PC-3 (cell line): ENCODE results near the gene DRGX. TPM values are rescaled to one million over a fixed set of nuclear protein-coding genes. Genes with fewer than 3 reads are reported as not detected.

Source experiments
- ATAC-seq: fragments of 200-7000 bp; cut with Tn5 transposase; 2 replicates; pipeline ENCODE4 v1.9.1; 2020; ENCODE audit warnings: mild to moderate bottlenecking, moderate library complexity
- BruUV-seq: library from RNA; stranded (reverse); fragments of 400-500 nt; replicated peaks from 2 replicates; lab custom pipeline; 2021; lab: Mats Ljungman, UMichigan
- CTCF ChIA-PET: fragments of 300-600 bp; sonication (Branson Sonifier 250); formaldehyde crosslinking; loops from one replicate; lab custom pipeline; 2022; ENCODE audit warnings: antibody characterized with exemption; lab: Charles Lee
- POLR2A ChIA-PET: fragments of 300-600 bp; sonication (Branson Sonifier 250); formaldehyde crosslinking; loops from one replicate; lab custom pipeline; 2022; ENCODE audit warnings: antibody characterized with exemption; ENCODE audit not compliant: unreplicated experiment; lab: Charles Lee
- DNase-seq: peaks from one replicate; pipeline ENCODE4 v3.0.0-alpha.2; 2015
- H2AFZ ChIP-seq: fragments of 300-600 bp; sonication (generic); 2 replicates; pipeline ENCODE4 v1.6.0; 2016; ENCODE audit warnings: antibody characterized with exemption, low read length
- H3F3A ChIP-seq: fragments of 300-600 bp; sonication (generic); one replicate; pipeline ENCODE4 v1.6.0; 2017; ENCODE audit warnings: antibody characterized with exemption, low read length, control low read depth, mild to moderate bottlenecking; ENCODE audit not compliant: unreplicated experiment
- H3K27ac ChIP-seq: fragments of 300-600 bp; sonication (generic); 2 replicates; pipeline ENCODE4 v1.5.1; 2016; ENCODE audit warnings: mild to moderate bottlenecking, low read length
- H3K27me3 ChIP-seq: fragments of 300-600 bp; sonication (generic); 2 replicates; pipeline ENCODE4 v1.6.1; 2016; ENCODE audit warnings: low read length, mixed read lengths
- H3K36me3 ChIP-seq: fragments of 300-600 bp; sonication (generic); 2 replicates; pipeline ENCODE4 v1.6.1; 2016; ENCODE audit warnings: low read depth, mixed run types, low read length, mixed read lengths
- H3K4me1 ChIP-seq: fragments of 300-600 bp; sonication (generic); 2 replicates; pipeline ENCODE4 v1.5.1; 2016; ENCODE audit warnings: low read length; ENCODE audit not compliant: insufficient read depth
- H3K4me2 ChIP-seq: fragments of 300-600 bp; sonication (generic); 2 replicates; pipeline ENCODE4 v1.6.0; 2016; ENCODE audit warnings: low read length
- H3K4me3 ChIP-seq: fragments of 300-600 bp; sonication (generic); 2 replicates; pipeline ENCODE4 v1.5.1; 2016; ENCODE audit warnings: mild to moderate bottlenecking, low read length, mixed read lengths
- H3K79me2 ChIP-seq: fragments of 300-600 bp; sonication (generic); 2 replicates; pipeline ENCODE4 v1.6.1; 2017; ENCODE audit warnings: low read length, mixed read lengths
- H3K9ac ChIP-seq: fragments of 300-600 bp; sonication (generic); 2 replicates; pipeline ENCODE4 v1.6.0; 2016; ENCODE audit warnings: mild to moderate bottlenecking, low read length
- H3K9me2 ChIP-seq: fragments of 300-600 bp; sonication (generic); replicated peaks from 2 replicates; pipeline ENCODE4 v1.6.1; 2016; ENCODE audit warnings: mixed run types, low read length, mixed read lengths
- H3K9me3 ChIP-seq: fragments of 300-600 bp; sonication (generic); 2 replicates; pipeline ENCODE4 v1.6.1; 2016; ENCODE audit warnings: low read length, mixed read lengths
- H4K20me1 ChIP-seq: fragments of 300-600 bp; sonication (generic); 2 replicates; pipeline ENCODE4 v1.6.1; 2016; ENCODE audit warnings: low read length, mixed read lengths
- EZH2 ChIP-seq: fragments of 300-600 bp; sonication (generic); IDR thresholded peaks from one replicate; pipeline ENCODE4 v1.6.1; 2017; ENCODE audit warnings: antibody characterized with exemption, mild to moderate bottlenecking, low read length; ENCODE audit not compliant: unreplicated experiment
- EZH2phosphoT487 ChIP-seq: fragments of 300-600 bp; sonication (generic); IDR thresholded peaks from 2 replicates; pipeline ENCODE4 v1.6.1; 2018; ENCODE audit warnings: mild to moderate bottlenecking, antibody characterized with exemption, low read length, borderline replicate concordance
- intact Hi-C: fragments of 100-400 bp; cut with micrococcal nuclease; formaldehyde crosslinking; loops from 2 replicates; pipeline ENCODE4 v1.9.0; 2023
- total RNA-seq: library from RNA; depleted of rRNA; stranded (reverse); fragments of >200 nt; gene quantifications from 2 replicates; pipeline ENCODE4 v1.2.3, GENCODE V29; 2014
- TF ChIP-seq, protein P1 (sequence below): fragments of 300-600 bp; sonication (generic); conservative IDR thresholded peaks from 2 replicates; pipeline ENCODE4 v1.5.1; 2017; ENCODE audit warnings: antibody characterized with exemption, low read depth, mild to moderate bottlenecking, low read length

Gene DRGX
- total RNA-seq, 1 experiment from 2014 or later = 0.33 TPM

- H3K79me2 ChIP-seq = no peaks in the 10 kb centered on the region
- no peak overlapping the region for H3K4me3 ChIP-seq
- H4K20me1 ChIP-seq = no peaks in the 10 kb centered on the region
- intact Hi-C loops = no loop called here
- TF ChIP-seq, protein P1, sequence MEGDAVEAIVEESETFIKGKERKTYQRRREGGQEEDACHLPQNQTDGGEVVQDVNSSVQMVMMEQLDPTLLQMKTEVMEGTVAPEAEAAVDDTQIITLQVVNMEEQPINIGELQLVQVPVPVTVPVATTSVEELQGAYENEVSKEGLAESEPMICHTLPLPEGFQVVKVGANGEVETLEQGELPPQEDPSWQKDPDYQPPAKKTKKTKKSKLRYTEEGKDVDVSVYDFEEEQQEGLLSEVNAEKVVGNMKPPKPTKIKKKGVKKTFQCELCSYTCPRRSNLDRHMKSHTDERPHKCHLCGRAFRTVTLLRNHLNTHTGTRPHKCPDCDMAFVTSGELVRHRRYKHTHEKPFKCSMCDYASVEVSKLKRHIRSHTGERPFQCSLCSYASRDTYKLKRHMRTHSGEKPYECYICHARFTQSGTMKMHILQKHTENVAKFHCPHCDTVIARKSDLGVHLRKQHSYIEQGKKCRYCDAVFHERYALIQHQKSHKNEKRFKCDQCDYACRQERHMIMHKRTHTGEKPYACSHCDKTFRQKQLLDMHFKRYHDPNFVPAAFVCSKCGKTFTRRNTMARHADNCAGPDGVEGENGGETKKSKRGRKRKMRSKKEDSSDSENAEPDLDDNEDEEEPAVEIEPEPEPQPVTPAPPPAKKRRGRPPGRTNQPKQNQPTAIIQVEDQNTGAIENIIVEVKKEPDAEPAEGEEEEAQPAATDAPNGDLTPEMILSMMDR = no peak
- TF ChIP-seq EZH2phosphoT487 = no peak
- TF ChIP-seq EZH2 = no peak
- no peak overlapping the region for H3K9ac ChIP-seq
- H3F3A ChIP-seq = no peaks in the 10 kb centered on the region
- H3K4me2 ChIP-seq = no peak overlapping the region
- DNase-seq (no peak), ATAC-seq (0 out of 2 replicates have a peak, but pooled peaks have one; percentile 20)
- CTCF ChIA-PET = no interaction called here
- peaks cover 44% of the 10 kb centered on the region for H3K27me3 ChIP-seq
- no peak overlapping the region for H2AFZ ChIP-seq
- no peak overlapping the region for H3K27ac ChIP-seq
- no peaks in the 10 kb centered on the region for H3K36me3 ChIP-seq
- no TSS peak for BruUV-seq
- no peaks in the 10 kb centered on the region for H3K4me1 ChIP-seq
- no peaks in the 10 kb centered on the region for H3K9me2 ChIP-seq
- POLR2A ChIA-PET = no interaction called here
- H3K9me3 ChIP-seq = no peaks in the 10 kb centered on the region
Observed at GRCh38 chr10:49367600-49367999, 28.3 kb downstream of the DRGX start.

DNA sequence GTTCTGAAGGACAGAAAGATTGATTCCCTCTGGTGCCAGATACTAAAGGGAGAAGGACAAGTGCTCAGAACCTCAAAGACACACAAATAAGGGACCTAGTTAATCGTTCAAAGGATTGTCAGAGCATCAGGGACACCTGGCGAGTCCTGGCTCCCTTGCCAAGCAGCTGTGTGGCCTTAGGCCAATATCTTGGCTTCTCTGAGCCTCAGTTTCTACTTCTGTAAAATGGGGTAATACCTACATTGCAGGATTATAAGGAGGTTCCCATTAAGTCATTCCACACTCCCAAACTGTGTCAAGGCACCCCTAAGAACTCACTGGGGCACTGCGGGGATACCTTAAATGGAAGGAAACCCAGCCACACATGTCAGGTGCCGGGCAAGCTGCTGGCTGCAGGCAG lies 29.4 kb downstream of the DRGX start:
- no peak overlapping the region for H3K27ac ChIP-seq
- no peak for TF ChIP-seq EZH2
- TF ChIP-seq, protein P1 = no peak
- no peak for TF ChIP-seq EZH2phosphoT487
- no peaks in the 10 kb centered on the region for H3K79me2 ChIP-seq
- CTCF ChIA-PET = no interaction called here
- H3K9me3 ChIP-seq = no peaks in the 10 kb centered on the region
- H4K20me1 ChIP-seq = no peaks in the 10 kb centered on the region
- intact Hi-C loops = no loop called here
- H3K36me3 ChIP-seq = no peaks in the 10 kb centered on the region
- ATAC-seq (no peak), DNase-seq (no peak)
- no peak overlapping the region for H3K9ac ChIP-seq
- POLR2A ChIA-PET = no interaction called here
- H3K4me1 ChIP-seq = no peaks in the 10 kb centered on the region
- H3K27me3 ChIP-seq = peaks cover 51% of the 10 kb centered on the region
- no peak overlapping the region for H2AFZ ChIP-seq
- no peak overlapping the region for H3K4me3 ChIP-seq
- no peaks in the 10 kb centered on the region for H3K9me2 ChIP-seq
- no peaks in the 10 kb centered on the region for H3F3A ChIP-seq
- no TSS peak for BruUV-seq
- H3K4me2 ChIP-seq = no peak overlapping the region

- H3K4me1 ChIP-seq = no peaks in the 10 kb centered on the region
- ATAC-seq (no peak), DNase-seq (no peak)
- H3K79me2 ChIP-seq = no peaks in the 10 kb centered on the region
- BruUV-seq = no TSS peak
- no peaks in the 10 kb centered on the region for H3K36me3 ChIP-seq
- no peak overlapping the region for H3K9ac ChIP-seq
- H3K9me2 ChIP-seq = no peaks in the 10 kb centered on the region
- H4K20me1 ChIP-seq = no peaks in the 10 kb centered on the region
- H3F3A ChIP-seq = no peaks in the 10 kb centered on the region
- POLR2A ChIA-PET = no interaction called here
- intact Hi-C loops = no loop called here
- H3K27me3 ChIP-seq = peaks cover 51% of the 10 kb centered on the region
- CTCF ChIA-PET = no interaction called here
- no peak overlapping the region for H2AFZ ChIP-seq
- H3K9me3 ChIP-seq = no peaks in the 10 kb centered on the region
- TF ChIP-seq, protein P1 = 0 out of 2 replicates have a peak, but pooled peaks have one; percentile 22
- TF ChIP-seq EZH2phosphoT487 = no peak
- no peak for TF ChIP-seq EZH2
- H3K4me2 ChIP-seq = no peak overlapping the region
- H3K27ac ChIP-seq = no peak overlapping the region
- H3K4me3 ChIP-seq = no peak overlapping the region
Observed at GRCh38 chr10:49365675-49366415, 30.0 kb downstream of the DRGX start.
